IMR-90 (cell line): ENCODE data around the gene CYP11A1.

Source experiments
- BHLHE40 ChIP-seq: fragments of 150-350 bp; IDR thresholded peaks from 2 replicates; pipeline ENCODE4 v1.6.1; 2016; ENCODE audit warnings: mild to moderate bottlenecking, low read depth, low read length
- CEBPB ChIP-seq: IDR thresholded peaks from 2 replicates; pipeline ENCODE4 v1.6.1; 2012; ENCODE audit warnings: low read depth, low read length, improper control_type of control experiment
- CHD1 ChIP-seq: IDR thresholded peaks from 2 replicates; pipeline ENCODE4 v1.6.1; 2012; ENCODE audit warnings: low read depth, low read length, improper control_type of control experiment
- CTCF ChIP-seq: conservative IDR thresholded peaks from 2 replicates; pipeline ENCODE4 v1.5.1; 2012; ENCODE audit warnings: mild to moderate bottlenecking, low read depth, low read length, improper control_type of control experiment
- FOS ChIP-seq: fragments of 150-350 bp; IDR thresholded peaks from 2 replicates; pipeline ENCODE4 v1.6.1; 2016; ENCODE audit warnings: low read depth, low read length
- MAZ ChIP-seq: IDR thresholded peaks from 2 replicates; pipeline ENCODE4 v1.6.1; 2012; ENCODE audit warnings: low read depth, mild to moderate bottlenecking, low read length, improper control_type of control experiment, moderate library complexity, borderline replicate concordance
- MXI1 ChIP-seq: IDR thresholded peaks from 2 replicates; pipeline ENCODE4 v1.6.1; 2012; ENCODE audit warnings: low read depth, mild to moderate bottlenecking, low read length, moderate library complexity, borderline replicate concordance
- NFE2L2 ChIP-seq: fragments of 150-350 bp; IDR thresholded peaks from 2 replicates; pipeline ENCODE4 v1.6.1; 2016; ENCODE audit warnings: low read depth, mild to moderate bottlenecking, low read length
- POLR2A ChIP-seq: IDR thresholded peaks from 2 replicates; pipeline ENCODE4 v1.6.1; 2012; ENCODE audit warnings: mild to moderate bottlenecking, low read depth, low read length
- RAD21 ChIP-seq: IDR thresholded peaks from 2 replicates; pipeline ENCODE4 v1.6.1; 2012; ENCODE audit warnings: low read length, improper control_type of control experiment
- RCOR1 ChIP-seq: IDR thresholded peaks from 2 replicates; pipeline ENCODE4 v1.6.1; 2012; ENCODE audit warnings: mild to moderate bottlenecking, low read length, improper control_type of control experiment; ENCODE audit not compliant: insufficient replicate concordance
- RFX5 ChIP-seq: IDR thresholded peaks from 2 replicates; pipeline ENCODE4 v1.8.0; 2012; ENCODE audit warnings: low read depth, mild to moderate bottlenecking, low read length, moderate library complexity
- SMC3 ChIP-seq: fragments of 150-350 bp; IDR thresholded peaks from 2 replicates; pipeline ENCODE4 v1.6.1; 2016; ENCODE audit warnings: low read depth, mild to moderate bottlenecking, antibody characterized with exemption, low read length, moderate library complexity
- USF2 ChIP-seq: fragments of 150-350 bp; IDR thresholded peaks from 2 replicates; pipeline ENCODE4 v1.6.1; 2017; ENCODE audit warnings: mild to moderate bottlenecking, antibody characterized with exemption, low read length, low read depth

GRCh38 chr15:74399511-74400312 lies 32.3 kb upstream of the CYP11A1 start:
- TF ChIP-seq MAZ (peak; percentile 64), CTCF (no peak), RAD21 (no peak), POLR2A (no peak; the same call in 1 of the 2 replicates), CEBPB (no peak), FOS (peak; percentile 28; the same call in 1 of the 2 replicates), USF2 (no peak), BHLHE40 (no peak), CHD1 (no peak), RFX5 (no peak), NFE2L2 (peak; percentile 40; the same call in 1 of the 2 replicates), SMC3 (0 out of 2 replicates have a peak, but pooled peaks have one; percentile 2), MXI1 (no peak), RCOR1 (peak; percentile 65)
